Testis (tissue), 2 donors: ENCODE measurements around the gene DYNLRB2.

Source experiments
- POLR2A ChIP-seq: fragments of 450-650 bp; IDR thresholded peaks from one replicate; pipeline ENCODE4 v1.6.1; 2017; ENCODE audit warnings: antibody characterized with exemption, mild to moderate bottlenecking, moderate library complexity
- TF ChIP-seq, protein P1 (sequence below), 3 experiments: fragments of 450-650 bp in 2 of 3; fragments of 200-600 bp in 1 of 3; sonication (generic) in 1 of 3; IDR thresholded peaks; one replicate each; pipeline ENCODE4 v1.5.1; 2016 to 2019; ENCODE audit warnings: antibody characterized with exemption in 3 of 3, mild to moderate bottlenecking in 2 of 3, moderate library complexity in 1 of 3

- TF ChIP-seq, protein P1, sequence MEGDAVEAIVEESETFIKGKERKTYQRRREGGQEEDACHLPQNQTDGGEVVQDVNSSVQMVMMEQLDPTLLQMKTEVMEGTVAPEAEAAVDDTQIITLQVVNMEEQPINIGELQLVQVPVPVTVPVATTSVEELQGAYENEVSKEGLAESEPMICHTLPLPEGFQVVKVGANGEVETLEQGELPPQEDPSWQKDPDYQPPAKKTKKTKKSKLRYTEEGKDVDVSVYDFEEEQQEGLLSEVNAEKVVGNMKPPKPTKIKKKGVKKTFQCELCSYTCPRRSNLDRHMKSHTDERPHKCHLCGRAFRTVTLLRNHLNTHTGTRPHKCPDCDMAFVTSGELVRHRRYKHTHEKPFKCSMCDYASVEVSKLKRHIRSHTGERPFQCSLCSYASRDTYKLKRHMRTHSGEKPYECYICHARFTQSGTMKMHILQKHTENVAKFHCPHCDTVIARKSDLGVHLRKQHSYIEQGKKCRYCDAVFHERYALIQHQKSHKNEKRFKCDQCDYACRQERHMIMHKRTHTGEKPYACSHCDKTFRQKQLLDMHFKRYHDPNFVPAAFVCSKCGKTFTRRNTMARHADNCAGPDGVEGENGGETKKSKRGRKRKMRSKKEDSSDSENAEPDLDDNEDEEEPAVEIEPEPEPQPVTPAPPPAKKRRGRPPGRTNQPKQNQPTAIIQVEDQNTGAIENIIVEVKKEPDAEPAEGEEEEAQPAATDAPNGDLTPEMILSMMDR (IDR thresholded peaks at IDR 0.05) = no peak
- no peak for TF ChIP-seq POLR2A
Observed at GRCh38 chr16:80557037-80557436, 16.2 kb downstream of the DYNLRB2 start.
